Measurements from ENCODE around the gene FGFR1OP2. TPM values are rescaled to one million over a fixed set of nuclear protein-coding genes. Genes with fewer than 3 reads are reported as not detected.

The FGFR1OP2 gene
- total RNA-seq, 2 donors from 2014 or later: 42.2 to 71.3 TPM

- peak within 1 kb of the TSS; percentile 89 for H3K27ac Mint-ChIP-seq
- peaks cover 36% of the 10 kb centered on the region for H3K4me1 Mint-ChIP-seq
- TF ChIP-seq CTCF (conservative IDR thresholded peaks at IDR 0.05): peak; percentile 100
- H3K4me3 Mint-ChIP-seq: peak within 1 kb of the TSS; percentile 79
- no peaks in the 10 kb centered on the region for H3K9me3 Mint-ChIP-seq
- H3K27me3 Mint-ChIP-seq (ENCODE audit: insufficient read depth): no peaks in the 10 kb centered on the region
- Histone ChIP-seq H3K36me3 (ENCODE audit: control insufficient read depth, insufficient read depth, low read length) (no peaks in the 10 kb centered on the region), H3K27me3 (ENCODE audit: control insufficient read depth, insufficient read depth, low read length, poor library complexity, severe bottlenecking) (no peaks in the 10 kb centered on the region), H3K4me1 (ENCODE audit: control insufficient read depth, insufficient read depth, low read length) (peaks cover 3% of the 10 kb centered on the region), H3K9me3 (ENCODE audit: control insufficient read depth, low read length) (no peaks in the 10 kb centered on the region), H3K9ac (ENCODE audit: extremely low read depth, low read length, poor library complexity, severe bottlenecking) (peak within 1 kb of the TSS; percentile 70), H3K27ac (ENCODE audit: low read depth, low read length) (peak within 1 kb of the TSS; percentile 39), H3K4me3 (ENCODE audit: low read length) (peak within 1 kb of the TSS; percentile 98)
- DNase-seq: peak; percentile 99
- 2 to 7% methylated on average over 23 to 71 of the region's 71 CpGs for WGBS, 2 experiments (ENCODE audit: insufficient coverage in 1 of 2, insufficient read length in 1 of 2)
- no peaks in the 10 kb centered on the region for H3K36me3 Mint-ChIP-seq (ENCODE audit: low read depth)
Observed at GRCh38 chr12:27014085-27014858, 76.0 kb downstream of the FGFR1OP2 start, which contains the start of gene TM7SF3. Gene TM7SF3 (minus strand): TSS chr12:27014384. CDS start chr12:27014168, 216 bp downstream.

GRCh38 chr12:27014859-27015729 is 76.8 kb downstream of the FGFR1OP2 start:
- Mint-ChIP-seq H3K36me3 (ENCODE audit: low read depth) (no peaks in the 10 kb centered on the region), H3K9me3 (no peaks in the 10 kb centered on the region), H3K27me3 (ENCODE audit: insufficient read depth) (no peaks in the 10 kb centered on the region), H3K27ac (peak overlapping the region; percentile 79), H3K4me1 (peaks cover 36% of the 10 kb centered on the region), H3K4me3 (peak overlapping the region; percentile 79)
- Histone ChIP-seq H3K4me3 (ENCODE audit: low read length) (no peak overlapping the region), H3K36me3 (ENCODE audit: control insufficient read depth, insufficient read depth, low read length) (no peaks in the 10 kb centered on the region), H3K27ac (ENCODE audit: low read depth, low read length) (no peak overlapping the region), H3K9me3 (ENCODE audit: control insufficient read depth, low read length) (no peaks in the 10 kb centered on the region), H3K9ac (ENCODE audit: extremely low read depth, low read length, poor library complexity, severe bottlenecking) (no peak overlapping the region), H3K4me1 (ENCODE audit: control insufficient read depth, insufficient read depth, low read length) (peaks cover 3% of the 10 kb centered on the region), H3K27me3 (ENCODE audit: control insufficient read depth, insufficient read depth, low read length, poor library complexity, severe bottlenecking) (no peaks in the 10 kb centered on the region)
- DNase-seq: no peak
- 79 to 82% methylated on average over 9 to 12 of the region's 12 CpGs for WGBS, 2 experiments (ENCODE audit: insufficient coverage in 1 of 2, insufficient read length in 1 of 2)
- no peak for TF ChIP-seq CTCF (conservative IDR thresholded peaks at IDR 0.05)

- no peak overlapping the region for H3K4me3 ChIP-seq (ENCODE audit: low read length)
Observed at GRCh38 chr12:27015730-27016076, 77.4 kb downstream of the FGFR1OP2 start.

More at GRCh38 chr12:27015730-27016076, 77.4 kb downstream of the FGFR1OP2 start:
- Mint-ChIP-seq H3K9me3 (no peaks in the 10 kb centered on the region), H3K4me3 (no peak overlapping the region), H3K27ac (no peak overlapping the region), H3K36me3 (ENCODE audit: low read depth) (no peaks in the 10 kb centered on the region), H3K4me1 (peaks cover 36% of the 10 kb centered on the region), H3K27me3 (ENCODE audit: insufficient read depth) (no peaks in the 10 kb centered on the region)
- Histone ChIP-seq H3K27me3 (ENCODE audit: control insufficient read depth, insufficient read depth, low read length, poor library complexity, severe bottlenecking) (no peaks in the 10 kb centered on the region), H3K27ac (ENCODE audit: low read depth, low read length) (no peak overlapping the region), H3K9me3 (ENCODE audit: control insufficient read depth, low read length) (no peaks in the 10 kb centered on the region), H3K4me1 (ENCODE audit: control insufficient read depth, insufficient read depth, low read length) (peaks cover 3% of the 10 kb centered on the region), H3K36me3 (ENCODE audit: control insufficient read depth, insufficient read depth, low read length) (no peaks in the 10 kb centered on the region), H3K9ac (ENCODE audit: extremely low read depth, low read length, poor library complexity, severe bottlenecking) (no peak overlapping the region)
- 18% methylated on average over 1 of the region's 2 CpGs; no CpG with 5 or more reads in 1 of the 2 experiments for WGBS, 2 experiments (ENCODE audit: insufficient coverage in 1 of 2, insufficient read length in 1 of 2)
- peak; percentile 80 for TF ChIP-seq CTCF (conservative IDR thresholded peaks at IDR 0.05)
- no peak for DNase-seq

Other genes with a start within 250 kb of the FGFR1OP2 start
- gene ITPR2, start 105.3 kb upstream of the FGFR1OP2 start, total RNA-seq: 10 to 100 TPM; 14.8 to 74.4 TPM
- 10 to 100 TPM; 23.9 to 55.5 TPM for gene INTS13, start 489 bp upstream of the FGFR1OP2 start, total RNA-seq
- 10 to 100 TPM; 55.7 to 86.8 TPM for gene TM7SF3, start 75.9 kb downstream of the FGFR1OP2 start, total RNA-seq
- 100 to 1,000 TPM in 1 of 2 donors, 10 to 100 TPM in 1; 40.8 to 116 TPM for gene MED21, start 84.1 kb downstream of the FGFR1OP2 start, total RNA-seq
- gene C12orf71, start 144.1 kb downstream of the FGFR1OP2 start, total RNA-seq: not detected

Measured in endodermal cell (in vitro differentiated cells).